DND-41 (cell line): ENCODE data around the gene KRT8.

Source experiments
- ATAC-seq: fragments of 200-7000 bp; cut with Tn5 transposase; 3 replicates; pipeline ENCODE4 v1.9.1; 2021; ENCODE audit warnings: low read depth; ENCODE audit not compliant: insufficient read depth
- DNase-seq: peaks from one replicate; pipeline ENCODE4 v3.0.0-alpha.2; 2020
- H2AFZ ChIP-seq: 2 replicates; pipeline ENCODE4 v1.6.0; 2012; ENCODE audit warnings: low read depth, low read length
- H3K27ac ChIP-seq: 2 replicates; pipeline ENCODE4 v1.5.1; 2012; ENCODE audit warnings: low read length, inconsistent platforms
- H3K27me3 ChIP-seq: fragments of 200-600 bp; sonication (generic); 2 replicates; pipeline ENCODE4 v1.6.0; 2012; ENCODE audit warnings: low read length, mild to moderate bottlenecking, inconsistent platforms; ENCODE audit not compliant: insufficient read depth, poor library complexity
- H3K36me3 ChIP-seq: 2 replicates; pipeline ENCODE4 v1.5.1; 2012; ENCODE audit warnings: low read length, inconsistent platforms; ENCODE audit not compliant: insufficient read depth
- H3K4me1 ChIP-seq: 2 replicates; pipeline ENCODE4 v1.5.1; 2012; ENCODE audit warnings: mild to moderate bottlenecking, low read length; ENCODE audit not compliant: insufficient read depth
- H3K4me2 ChIP-seq: 2 replicates; pipeline ENCODE4 v1.6.0; 2012; ENCODE audit warnings: mild to moderate bottlenecking, moderate library complexity, low read length, inconsistent platforms; ENCODE audit not compliant: insufficient read depth
- H3K4me3 ChIP-seq, 2 experiments: fragments of 200-600 bp in 1 of 2; shearing (Covaris generic) in 1 of 2; 2 replicates each; pipeline ENCODE4 v1.5.1; 2012 to 2016; ENCODE audit warnings: inconsistent platforms in 2 of 2, low read length in 2 of 2, mild to moderate bottlenecking in 2 of 2, low read depth in 1 of 2, moderate library complexity in 1 of 2
- H3K79me2 ChIP-seq: 2 replicates; pipeline ENCODE4 v1.6.0; 2012; ENCODE audit warnings: low read length, inconsistent platforms; ENCODE audit not compliant: insufficient read depth
- H3K9ac ChIP-seq: 2 replicates; pipeline ENCODE4 v1.6.0; 2012; ENCODE audit warnings: low read depth, mild to moderate bottlenecking, inconsistent platforms, low read length, moderate library complexity
- H3K9me3 ChIP-seq: 2 replicates; pipeline ENCODE4 v1.5.1; 2012; ENCODE audit warnings: low read length, moderate library complexity, mild to moderate bottlenecking, inconsistent platforms; ENCODE audit not compliant: insufficient read depth, severe bottlenecking
- H4K20me1 ChIP-seq: 2 replicates; pipeline ENCODE4 v1.6.0; 2012; ENCODE audit warnings: low read length; ENCODE audit not compliant: insufficient read depth
- EZH2 ChIP-seq: IDR thresholded peaks from 3 replicates; pipeline ENCODE4 v1.6.1; 2012; ENCODE audit warnings: borderline replicate concordance, low read depth, mild to moderate bottlenecking, moderate library complexity, low read length, inconsistent platforms; ENCODE audit not compliant: severe bottlenecking
- TF ChIP-seq, protein P1 (sequence below): IDR thresholded peaks from 2 replicates; pipeline ENCODE4 v1.5.1; 2012; ENCODE audit warnings: borderline replicate concordance, low read length, moderate library complexity, mild to moderate bottlenecking; ENCODE audit not compliant: poor library complexity, severe bottlenecking; ENCODE audit errors: extremely low read depth

KRT8 gene

DNA sequence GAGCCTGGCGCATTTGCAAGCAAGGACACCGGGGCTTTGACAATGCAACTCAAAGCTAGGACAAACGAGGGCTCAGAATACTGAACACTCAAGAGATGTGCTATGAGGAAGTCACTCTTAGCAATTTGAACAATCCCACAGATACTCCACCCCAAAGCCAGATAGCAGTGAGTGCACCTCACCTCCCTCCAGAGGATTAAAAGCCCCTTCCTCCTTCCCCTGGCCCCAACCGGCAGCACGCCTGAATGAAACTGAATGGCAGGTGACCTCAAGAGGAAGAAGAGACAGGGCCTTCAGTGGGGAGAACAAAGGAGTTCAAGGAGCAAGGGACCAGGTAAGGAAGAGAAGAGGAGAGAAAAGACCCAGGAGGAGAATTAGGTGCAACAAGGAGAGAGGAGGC lies 54.2 kb downstream of the KRT8 start:
- Histone ChIP-seq H3K9ac (no peak overlapping the region), H4K20me1 (no peaks in the 10 kb centered on the region), H3K4me3 (no peak overlapping the region), H3K9me3 (no peaks in the 10 kb centered on the region), H3K27ac (no peak overlapping the region), H3K4me1 (no peaks in the 10 kb centered on the region), H3K4me2 (no peak overlapping the region), H2AFZ (no peak overlapping the region), H3K79me2 (no peaks in the 10 kb centered on the region), H3K27me3 (peaks cover 3% of the 10 kb centered on the region), H3K36me3 (no peaks in the 10 kb centered on the region)
- DNase-seq = no peak
- ATAC-seq = no peak
- no peak for TF ChIP-seq EZH2
- TF ChIP-seq, protein P1, sequence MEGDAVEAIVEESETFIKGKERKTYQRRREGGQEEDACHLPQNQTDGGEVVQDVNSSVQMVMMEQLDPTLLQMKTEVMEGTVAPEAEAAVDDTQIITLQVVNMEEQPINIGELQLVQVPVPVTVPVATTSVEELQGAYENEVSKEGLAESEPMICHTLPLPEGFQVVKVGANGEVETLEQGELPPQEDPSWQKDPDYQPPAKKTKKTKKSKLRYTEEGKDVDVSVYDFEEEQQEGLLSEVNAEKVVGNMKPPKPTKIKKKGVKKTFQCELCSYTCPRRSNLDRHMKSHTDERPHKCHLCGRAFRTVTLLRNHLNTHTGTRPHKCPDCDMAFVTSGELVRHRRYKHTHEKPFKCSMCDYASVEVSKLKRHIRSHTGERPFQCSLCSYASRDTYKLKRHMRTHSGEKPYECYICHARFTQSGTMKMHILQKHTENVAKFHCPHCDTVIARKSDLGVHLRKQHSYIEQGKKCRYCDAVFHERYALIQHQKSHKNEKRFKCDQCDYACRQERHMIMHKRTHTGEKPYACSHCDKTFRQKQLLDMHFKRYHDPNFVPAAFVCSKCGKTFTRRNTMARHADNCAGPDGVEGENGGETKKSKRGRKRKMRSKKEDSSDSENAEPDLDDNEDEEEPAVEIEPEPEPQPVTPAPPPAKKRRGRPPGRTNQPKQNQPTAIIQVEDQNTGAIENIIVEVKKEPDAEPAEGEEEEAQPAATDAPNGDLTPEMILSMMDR = no peak

DNA sequence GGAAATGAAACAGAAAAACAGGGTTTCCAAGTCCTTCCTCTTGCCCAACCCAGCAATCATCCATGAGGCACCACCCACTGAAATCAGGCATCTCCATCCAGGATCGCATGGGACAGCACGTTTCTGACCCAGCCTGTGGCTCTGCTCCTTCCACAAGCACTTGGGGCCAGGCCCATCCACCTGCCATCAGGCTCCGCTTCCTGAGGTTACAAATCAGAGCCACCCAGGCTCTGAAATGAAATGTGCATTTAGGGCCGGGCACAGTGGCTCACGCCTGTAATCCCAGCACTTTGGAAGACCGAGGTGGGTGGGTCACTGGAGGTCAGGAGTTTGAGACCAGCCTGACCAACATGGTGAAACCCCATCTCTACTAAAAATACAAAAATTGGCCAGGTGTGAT lies 55.4 kb downstream of the KRT8 start:
- Histone ChIP-seq H3K36me3 (no peaks in the 10 kb centered on the region), H3K9ac (no peak overlapping the region), H3K4me3 (no peak overlapping the region), H4K20me1 (no peaks in the 10 kb centered on the region), H3K4me2 (no peak overlapping the region), H3K9me3 (no peaks in the 10 kb centered on the region), H3K79me2 (no peaks in the 10 kb centered on the region), H3K27ac (no peak overlapping the region), H3K4me1 (no peaks in the 10 kb centered on the region), H2AFZ (no peak overlapping the region), H3K27me3 (peaks cover 3% of the 10 kb centered on the region)
- DNase-seq (no peak), ATAC-seq (no peak)
- TF ChIP-seq, protein P1 = no peak
- TF ChIP-seq EZH2 = no peak

DNA sequence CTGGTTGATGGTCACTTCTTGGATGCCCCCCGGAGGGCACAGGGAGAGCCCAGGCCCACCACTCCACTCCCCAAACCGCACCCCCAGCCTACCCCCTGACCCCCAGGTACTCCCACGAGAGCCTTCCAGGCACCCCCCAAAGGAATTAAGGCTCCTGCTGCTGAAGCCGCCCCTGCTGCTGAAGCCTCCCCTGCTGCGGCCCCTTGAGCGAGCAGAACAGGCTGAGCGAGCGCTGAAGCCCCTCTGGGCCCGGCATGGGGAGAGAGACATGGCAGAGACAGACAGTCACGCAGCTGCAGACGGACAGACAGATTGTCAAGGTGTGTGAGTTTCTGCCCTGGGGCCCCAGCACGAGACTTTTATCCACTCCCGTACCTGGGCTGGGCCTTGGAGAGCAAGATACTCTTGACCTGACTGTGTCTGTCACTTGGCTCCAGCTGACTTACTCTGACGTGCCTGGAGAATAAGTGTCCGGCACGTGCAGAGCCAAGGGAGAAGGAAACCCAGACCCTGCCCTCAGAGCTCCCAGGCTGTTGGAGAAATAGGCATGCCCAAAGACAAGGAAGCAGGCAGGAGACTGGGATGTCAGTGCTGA lies 56.1 kb downstream of the KRT8 start, which contains the start of gene KRT78:
Gene KRT78, minus strand, starts transcription at position 334 of the 595 bp plus-strand sequence. Its CDS starts 64 bp downstream, at position 270.
- H3K4me1 ChIP-seq = no peaks in the 10 kb centered on the region
- no peak within 1 kb of the TSS for H2AFZ ChIP-seq
- H3K9ac ChIP-seq = no peak within 1 kb of the TSS
- H3K79me2 ChIP-seq = no peaks in the 10 kb centered on the region
- H4K20me1 ChIP-seq = no peaks in the 10 kb centered on the region
- peaks cover 3% of the 10 kb centered on the region for H3K27me3 ChIP-seq
- TF ChIP-seq, protein P1 = no peak
- TF ChIP-seq EZH2 = no peak
- no peak within 1 kb of the TSS for H3K4me2 ChIP-seq
- no peaks in the 10 kb centered on the region for H3K9me3 ChIP-seq
- H3K4me3 ChIP-seq = no peak within 1 kb of the TSS
- ATAC-seq = no peak
- no peaks in the 10 kb centered on the region for H3K36me3 ChIP-seq
- no peak for DNase-seq
- no peak within 1 kb of the TSS for H3K27ac ChIP-seq

DNA sequence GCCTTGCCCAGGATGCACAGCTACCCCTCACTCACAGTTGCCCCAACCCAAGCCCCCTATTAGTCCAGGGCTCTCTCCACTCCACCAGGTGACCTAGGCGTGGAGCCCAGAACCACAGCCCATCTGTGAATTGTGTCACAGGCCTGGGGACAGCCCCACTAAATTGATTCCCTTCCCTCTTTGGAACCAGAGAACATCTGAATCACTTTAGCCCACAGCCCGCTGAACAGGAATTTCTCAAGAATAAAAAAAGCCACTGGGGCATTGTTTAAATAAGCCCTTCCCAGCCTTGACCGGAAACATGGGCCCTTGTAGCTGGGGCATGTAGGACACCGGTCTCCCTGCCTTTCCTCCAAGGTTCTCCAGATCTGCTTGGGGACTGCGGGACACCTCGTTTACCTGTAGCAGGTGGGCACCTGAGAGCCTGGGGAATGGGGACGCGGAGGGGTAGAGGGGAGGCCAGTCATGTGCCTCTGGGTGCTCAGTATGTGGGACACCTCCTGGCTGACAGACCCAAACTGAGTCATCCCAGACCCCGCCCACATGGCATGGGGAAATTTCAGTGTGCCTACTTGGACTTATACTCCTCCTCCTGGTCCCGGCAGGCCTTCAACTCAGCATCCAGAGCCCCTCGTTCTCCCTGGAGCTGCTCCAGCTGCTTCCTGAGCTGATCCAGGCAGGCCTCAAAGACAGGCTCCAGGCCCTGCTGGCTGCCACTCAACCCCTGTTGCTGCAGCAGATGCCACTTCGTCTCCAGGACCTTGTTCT lies 57.4 kb downstream of the KRT8 start:
- Histone ChIP-seq H3K4me3 (no peak overlapping the region), H2AFZ (no peak overlapping the region), H3K9ac (no peak overlapping the region), H4K20me1 (no peaks in the 10 kb centered on the region), H3K4me2 (no peak overlapping the region), H3K9me3 (no peaks in the 10 kb centered on the region), H3K27ac (no peak overlapping the region), H3K27me3 (no peaks in the 10 kb centered on the region), H3K4me1 (no peaks in the 10 kb centered on the region), H3K79me2 (no peaks in the 10 kb centered on the region), H3K36me3 (no peaks in the 10 kb centered on the region)
- no peak for TF ChIP-seq EZH2
- TF ChIP-seq, protein P1 = no peak
- DNase-seq (no peak), ATAC-seq (no peak)
